HTERT RPE-1 (cell line): ENCODE data around the gene C1QBP.
"Not testable (repeated sequence)": the region's sequence is repeated elsewhere in the genome, so short reads cannot be mapped to it uniquely, and the experiment has no call there.

Experiments
- in situ Hi-C: fragments of 300-500 bp; cut with MboI; formaldehyde crosslinking; loops from 4 replicates; pipeline ENCODE4 v1.14.3; 2020; ENCODE audit warnings: low sequenced_read_pairs

Gene C1QBP

DNA sequence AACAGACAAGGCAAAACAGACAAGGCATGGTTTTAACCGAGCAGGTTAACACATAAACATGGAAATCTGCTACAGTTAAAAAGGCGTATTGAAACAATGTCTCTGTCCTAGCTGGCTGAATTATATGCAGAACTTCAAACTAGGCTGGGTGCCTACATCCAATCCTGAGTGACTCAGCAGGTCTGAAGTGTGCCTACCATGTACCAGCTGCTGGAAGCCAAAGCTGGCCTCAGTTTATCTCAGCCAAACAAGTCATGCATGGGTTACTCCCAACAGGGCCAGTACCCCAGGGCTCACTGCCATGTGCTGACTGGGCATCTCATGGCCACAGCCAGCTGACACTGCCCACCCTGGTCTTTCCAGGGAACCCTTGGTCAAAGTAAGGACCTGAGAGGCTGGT lies 4.0 kb downstream of the C1QBP start:
- in situ Hi-C loops, result no loop called here

GRCh38 chr17:5431949-5432556 lies 6.9 kb downstream of the C1QBP start:
- in situ Hi-C loops, result no loop called here

- in situ Hi-C loops, result not testable (repeated sequence)
Observed at GRCh38 chr17:5431234-5431633, 7.7 kb downstream of the C1QBP start.

GRCh38 chr17:5430413-5430999 lies 8.4 kb downstream of the C1QBP start:
- in situ Hi-C loops, result no loop called here

GRCh38 chr17:5429191-5429887 lies 9.6 kb downstream of the C1QBP start:
- in situ Hi-C loops, result no loop called here

GRCh38 chr17:5425826-5426225 lies 13.1 kb downstream of the C1QBP start:
- in situ Hi-C loops, result no loop called here

- in situ Hi-C loops, result no loop called here
Observed at GRCh38 chr17:5424909-5425308, 14.0 kb downstream of the C1QBP start.

GRCh38 chr17:5422505-5422904 lies 16.4 kb downstream of the C1QBP start:
- in situ Hi-C loops, result no loop called here

DNA sequence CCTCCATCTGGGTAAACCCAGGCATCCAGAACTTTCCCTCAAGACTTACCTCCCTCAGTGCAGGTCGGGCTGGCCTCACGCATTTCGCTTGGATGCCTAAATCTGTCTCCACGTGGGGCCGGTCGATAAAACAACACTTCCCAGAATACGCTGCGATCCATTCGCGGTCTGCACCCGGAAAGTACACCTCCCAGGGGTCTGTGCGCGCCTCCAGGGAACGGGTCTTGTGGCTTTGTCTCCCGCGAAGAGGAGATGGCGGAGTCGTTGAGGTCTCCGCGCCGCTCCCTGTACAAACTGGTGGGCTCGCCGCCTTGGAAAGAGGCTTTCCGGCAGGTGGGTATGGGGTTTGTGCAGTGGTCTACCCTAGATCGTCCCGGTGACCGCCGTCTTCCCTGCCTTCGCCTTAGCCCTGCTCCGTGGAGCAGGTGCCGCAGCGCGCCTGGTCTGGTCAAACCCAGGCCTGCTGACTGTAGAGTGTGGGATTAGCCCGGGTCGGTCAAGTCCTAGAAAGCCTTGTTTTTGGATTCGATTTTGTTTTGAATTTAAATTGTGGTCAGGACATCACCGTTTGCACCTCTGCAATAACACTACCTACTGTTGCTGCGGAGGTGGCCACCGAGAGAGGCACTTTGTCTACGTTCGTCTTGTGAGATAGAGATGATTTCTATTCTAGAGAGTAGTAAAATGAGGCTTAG lies 18.8 kb downstream of the C1QBP start, which contains the start of gene RPAIN:
Gene RPAIN, plus strand, starts transcription at position 224 of the 695 bp plus-strand sequence. Its CDS starts 29 bp downstream, at position 253.
- in situ Hi-C loops, result no loop called here

DNA sequence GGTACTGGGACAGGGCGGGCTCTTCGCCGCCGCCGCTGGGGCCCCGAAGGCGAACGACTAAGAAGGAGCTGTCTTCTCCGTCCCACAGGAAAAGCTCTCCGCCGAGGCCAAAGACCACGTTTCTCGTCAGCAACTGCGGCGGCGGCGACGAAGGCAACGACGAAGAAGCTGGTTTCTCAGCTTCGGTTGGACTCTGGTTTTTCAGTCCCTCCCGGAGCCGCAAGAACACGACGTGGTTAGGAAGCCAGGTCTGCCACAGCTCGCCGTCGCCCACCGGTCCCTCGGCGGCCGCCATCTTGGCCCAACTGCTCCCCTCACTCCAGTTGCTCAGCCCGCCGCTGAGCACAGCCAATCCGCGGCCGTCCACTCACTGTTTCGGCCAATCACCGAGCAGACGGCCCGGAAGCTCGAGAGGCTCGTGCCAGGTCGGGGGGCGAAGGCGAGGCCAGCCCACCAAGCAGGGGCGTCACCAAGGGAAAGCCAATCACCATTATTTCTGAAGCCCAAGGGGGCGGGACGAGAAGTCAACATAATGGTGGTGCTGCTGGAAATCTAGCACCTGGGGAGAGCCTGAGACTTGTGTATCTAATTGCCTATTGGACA lies 19.5 kb downstream of the C1QBP start, which contains the start of gene NUP88:
Gene NUP88, minus strand, starts transcription at position 307 of the 603 bp plus-strand sequence. Its CDS starts 12 bp downstream, at position 295.
- in situ Hi-C loops, result no loop called here

DNA sequence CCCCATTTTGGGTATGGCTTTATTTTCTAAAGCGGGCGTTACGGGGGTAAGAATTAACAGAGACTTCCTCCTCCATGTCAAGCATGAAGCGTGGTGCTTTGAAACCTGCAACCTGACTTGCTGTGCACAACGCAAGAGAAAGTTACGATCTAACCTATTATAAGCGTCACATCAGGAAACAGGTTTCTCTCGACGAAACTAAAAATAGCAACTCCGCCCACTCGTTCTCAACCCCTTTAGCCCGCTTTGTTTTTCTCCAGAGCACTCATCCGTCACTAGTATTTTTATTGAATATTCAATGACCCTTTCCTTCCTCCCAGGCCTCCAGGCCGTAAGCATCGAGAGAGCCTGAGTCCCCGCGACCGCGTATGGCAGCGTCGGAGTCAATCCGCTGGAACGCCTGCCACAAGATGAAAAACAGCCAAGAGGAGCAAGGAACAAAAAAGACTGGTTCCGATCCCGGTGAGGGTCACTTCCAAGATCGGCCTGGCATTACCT lies 20.0 kb downstream of the C1QBP start:
- in situ Hi-C loops, result no loop called here

DNA sequence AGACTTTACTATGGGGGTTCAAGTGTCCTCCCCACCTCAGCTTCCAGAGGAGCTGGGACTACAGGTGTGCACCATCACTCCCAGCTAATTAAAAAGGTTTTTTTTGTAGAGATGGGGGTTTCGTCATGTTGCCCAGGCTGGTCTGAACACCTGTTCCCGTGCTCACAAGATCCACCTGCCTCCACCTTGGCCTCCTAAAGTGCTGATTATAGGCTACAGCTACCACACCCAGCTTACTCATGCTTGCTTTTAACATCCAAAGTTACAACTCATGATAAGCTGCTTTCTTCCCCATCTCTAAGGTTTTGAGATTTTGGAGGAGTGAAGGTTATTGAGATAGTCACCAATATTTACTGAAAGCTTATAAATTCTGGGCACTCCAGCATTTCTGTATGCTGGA lies 22.1 kb downstream of the C1QBP start:
- in situ Hi-C loops, result no loop called here

- in situ Hi-C loops, result no loop called here
Observed at GRCh38 chr17:5413682-5414081, 25.3 kb downstream of the C1QBP start.

DNA sequence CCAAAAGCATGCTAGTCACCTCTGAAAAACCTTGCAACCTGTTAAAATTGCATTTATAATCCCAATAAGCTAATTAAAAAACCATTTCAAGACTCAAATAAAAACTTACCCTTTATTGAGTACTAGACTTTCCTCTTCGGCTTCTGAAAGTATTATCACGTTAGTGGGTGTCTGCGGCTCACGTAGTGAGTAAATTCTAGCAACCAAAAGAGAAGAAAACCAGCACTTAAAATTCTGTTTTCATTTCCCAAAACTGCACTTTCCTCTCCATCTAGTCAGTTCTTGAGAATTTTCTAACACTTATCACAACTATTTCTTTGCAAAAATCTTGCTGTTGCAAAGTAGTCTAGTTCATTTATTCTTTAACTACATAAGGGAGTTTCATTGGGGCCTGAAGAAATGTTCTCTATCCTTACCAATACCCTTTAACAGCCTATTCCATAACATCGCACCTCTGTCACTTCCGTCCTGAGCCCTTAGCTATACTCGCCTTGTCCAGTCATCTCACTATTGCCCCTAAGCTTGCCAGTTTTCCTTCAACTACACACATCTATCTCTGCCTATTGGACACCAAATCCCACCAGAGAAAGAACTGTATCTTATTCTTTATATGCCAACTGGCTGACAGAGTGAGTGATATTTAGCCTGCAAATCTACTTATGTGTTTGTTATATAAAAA lies 28.2 kb downstream of the C1QBP start:
- in situ Hi-C loops, result no loop called here

- in situ Hi-C loops, result no loop called here
Observed at GRCh38 chr17:5408186-5408585, 30.8 kb downstream of the C1QBP start.

- in situ Hi-C loops, result no loop called here
Observed at GRCh38 chr17:5405400-5405799, 33.6 kb downstream of the C1QBP start.

GRCh38 chr17:5399767-5400166 lies 39.2 kb downstream of the C1QBP start:
- in situ Hi-C loops, result no loop called here

GRCh38 chr17:5396612-5397011 lies 42.3 kb downstream of the C1QBP start:
- in situ Hi-C loops, result no loop called here

- in situ Hi-C loops, result no loop called here
Observed at GRCh38 chr17:5391678-5392077, 47.3 kb downstream of the C1QBP start.
